ENCODE results near the gene WDR62. TPM values are rescaled to one million over a fixed set of nuclear protein-coding genes. Genes with fewer than 3 reads are reported as not detected.
A peak's percentile ranks its signal among the peaks of the same experiment; 100 is the strongest.

The WDR62 gene
- total and polyA plus RNA-seq, 10 of the 15 experiments (the other 5 are each of a cell fraction or from before 2014, with no cell fraction given): 0.08 to 20.6 (median 10.9) TPM

- FAIRE-seq: peak; percentile 38
- H3K4me2 ChIP-seq (ENCODE audit: control insufficient read depth, insufficient read depth): no peak overlapping the region
- ChIA-PET SMC1A (ENCODE audit: uncharacterized antibody, unreplicated experiment) (interaction anchor here (0.7 to 1.0 kb wide), 2 partner anchors 32 to 85 kb away, joined by 3 read pairs; partner anchors contain the start of genes POLR2I and TBCB), RAD21 (ENCODE audit: unreplicated experiment) (no interaction called here), POLR2A (no interaction called here), CTCF (interaction anchor here (0.6 to 1.2 kb wide), 2 partner anchors 30 to 522 kb away, joined by 3 to 4 read pairs; no protein-coding TSS in a partner anchor)
- no peaks in the 10 kb centered on the region for H4K20me1 ChIP-seq (ENCODE audit: control insufficient read depth, insufficient read depth)
- no TSS peak for BruUV-seq (replicated peaks)
- peak; percentile 74 for ATAC-seq
- in situ Hi-C loops (cut with MboI): no loop called here
- no peaks in the 10 kb centered on the region for H3K27me3 ChIP-seq (replicated peaks in 1 of 2; ENCODE audit: control insufficient read depth in 2 of 2, insufficient read depth in 2 of 2, low read length in 1 of 2)
- peak; percentile 23 for DNase-seq (ENCODE audit: low read depth, low spot score)
- H2AFZ ChIP-seq (ENCODE audit: control insufficient read depth, low read depth, low read length): no peak overlapping the region
- no peak overlapping the region for H3K4me3 ChIP-seq
- H3K27ac ChIP-seq (ENCODE audit: control insufficient read depth, insufficient read depth): no peak overlapping the region
- no peak overlapping the region for H3K9ac ChIP-seq (ENCODE audit: control insufficient read depth, insufficient read depth, low read length)
- H3K36me3 ChIP-seq (ENCODE audit: control insufficient read depth in 2 of 2, insufficient read depth in 2 of 2, low read length in 1 of 2): no peaks in the 10 kb centered on the region; a peak in 2 of 4 replicates
- no peaks in the 10 kb centered on the region for H3K9me3 ChIP-seq (replicated peaks; ENCODE audit: control insufficient read depth, insufficient read depth, low read length)
- 95% methylated on average over 8 of the region's 8 CpGs for WGBS (ENCODE audit: insufficient coverage, insufficient replicate concordance, low lambda C conversion rate, missing lambda C conversion rate)
- no peaks in the 10 kb centered on the region for H3K4me1 ChIP-seq (ENCODE audit: control insufficient read depth, insufficient read depth, low read length)
- no peaks in the 10 kb centered on the region for H3K79me2 ChIP-seq (ENCODE audit: control insufficient read depth, insufficient read depth, low read length)
- intact Hi-C loops (cut with micrococcal nuclease; ENCODE audit: unreplicated experiment): no loop called here
- TF ChIP-seq CTCF (IDR thresholded peaks at IDR 0.05 in 2 of 3, conservative IDR thresholded peaks at IDR 0.05 in 1 of 3; ENCODE audit: control insufficient read depth in 2 of 3, extremely low read depth in 1 of 3, insufficient read depth in 1 of 3, low read depth in 3 of 3, low read length in 3 of 3): peak in 1 of 3 experiments; percentile 26; a peak in 1 of 6 replicates
- TF ChIP-seq RUNX3 (IDR thresholded peaks at IDR 0.05; ENCODE audit: low read length): no peak
- no peak for TF ChIP-seq PAX8 (IDR thresholded peaks at IDR 0.05)
- no peak for TF ChIP-seq RB1 (IDR thresholded peaks at IDR 0.05; ENCODE audit: borderline replicate concordance)
- TF ChIP-seq ZNF592 (IDR thresholded peaks at IDR 0.05): no peak
- peak; percentile 21; the same call in 1 of the 2 replicates for TF ChIP-seq RAD21 (IDR thresholded peaks at IDR 0.05; ENCODE audit: insufficient read depth, low read depth, low read length)
- no peak for TF ChIP-seq NR2C2 (IDR thresholded peaks at IDR 0.05; ENCODE audit: borderline replicate concordance, control insufficient read depth, insufficient read length, low read depth)
- TF ChIP-seq SIX5 (IDR thresholded peaks at IDR 0.05; ENCODE audit: low read depth, low read length, severe bottlenecking): no peak
- no peak for TF ChIP-seq SIN3A (IDR thresholded peaks at IDR 0.05; ENCODE audit: low read depth, low read length)
- no peak for TF ChIP-seq ZNF274 (IDR thresholded peaks at IDR 0.05; ENCODE audit: insufficient read depth, insufficient read length)
- TF ChIP-seq ATF2 (IDR thresholded peaks at IDR 0.05; ENCODE audit: low read length): no peak
- 0 out of 2 replicates have a peak, but pooled peaks have one; percentile 21 for TF ChIP-seq IKZF1 (conservative IDR thresholded peaks at IDR 0.05)
- no peak for TF ChIP-seq SMAD5 (IDR thresholded peaks at IDR 0.05; ENCODE audit: low read depth)
- no peak for TF ChIP-seq ESRRA (IDR thresholded peaks at IDR 0.05; ENCODE audit: low read length)
Measured at GRCh38 chr19:36030264-36031148, 24.2 kb upstream of the WDR62 start.
